NCI-H345 treated with DMSO at 0.1 percent for 48 hours (cell line): Measurements from ENCODE around the gene TBC1D26.
"Not testable (repeated sequence)": the region's sequence is repeated elsewhere in the genome, so short reads cannot be mapped to it uniquely, and the experiment has no call there.

Experiments used
- DNase-seq: peaks from one replicate; lab custom pipeline; 2025; ENCODE audit not compliant: unreplicated experiment; lab: John Stamatoyannopoulos, UW

The TBC1D26 gene

DNA sequence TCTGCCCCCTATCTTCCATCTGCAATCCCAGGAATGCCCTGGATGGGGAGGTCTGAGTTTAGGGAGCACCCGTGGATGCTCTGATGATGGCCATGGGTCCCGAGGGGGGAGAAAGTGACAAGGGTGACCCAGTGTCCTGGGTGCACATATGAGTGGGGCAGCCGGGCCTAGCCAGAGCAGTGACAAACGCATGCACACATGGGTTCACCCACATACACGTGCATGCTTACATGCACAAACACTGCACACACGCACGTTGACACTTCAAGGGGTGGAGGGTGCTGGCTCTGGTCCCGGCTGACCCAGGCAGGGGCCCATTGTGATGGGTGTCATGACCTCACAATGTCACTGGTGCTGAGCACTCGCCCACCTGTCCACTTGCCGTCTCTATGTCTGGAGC lies at the start of gene TBC1D26:
Gene TBC1D26 (plus strand): TSS at position 384 of the 400 bp plus-strand sequence. CDS start 3,066 bp downstream, outside the sequence.
- not testable (repeated sequence) for DNase-seq

DNA sequence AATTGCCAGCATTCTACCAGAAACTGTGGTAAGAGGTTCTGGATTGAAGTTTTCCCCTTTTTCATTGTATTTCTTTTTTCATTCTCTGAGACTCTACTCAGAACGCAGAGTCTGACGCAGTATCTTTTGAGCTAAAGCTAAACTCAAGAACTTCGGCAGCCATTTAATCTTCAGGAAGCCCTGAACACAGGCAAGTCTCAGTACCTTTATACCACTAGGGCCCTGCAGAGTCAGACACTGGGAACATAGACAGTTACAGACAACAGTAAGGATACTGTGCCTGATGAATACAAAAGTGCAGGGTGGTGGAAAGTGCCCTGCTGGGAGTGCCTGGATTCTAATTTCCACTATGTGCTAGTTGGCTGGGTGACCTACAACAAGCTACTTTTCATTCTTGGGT lies 48.9 kb upstream of the TBC1D26 start:
- DNase-seq, result not testable (repeated sequence)

DNA sequence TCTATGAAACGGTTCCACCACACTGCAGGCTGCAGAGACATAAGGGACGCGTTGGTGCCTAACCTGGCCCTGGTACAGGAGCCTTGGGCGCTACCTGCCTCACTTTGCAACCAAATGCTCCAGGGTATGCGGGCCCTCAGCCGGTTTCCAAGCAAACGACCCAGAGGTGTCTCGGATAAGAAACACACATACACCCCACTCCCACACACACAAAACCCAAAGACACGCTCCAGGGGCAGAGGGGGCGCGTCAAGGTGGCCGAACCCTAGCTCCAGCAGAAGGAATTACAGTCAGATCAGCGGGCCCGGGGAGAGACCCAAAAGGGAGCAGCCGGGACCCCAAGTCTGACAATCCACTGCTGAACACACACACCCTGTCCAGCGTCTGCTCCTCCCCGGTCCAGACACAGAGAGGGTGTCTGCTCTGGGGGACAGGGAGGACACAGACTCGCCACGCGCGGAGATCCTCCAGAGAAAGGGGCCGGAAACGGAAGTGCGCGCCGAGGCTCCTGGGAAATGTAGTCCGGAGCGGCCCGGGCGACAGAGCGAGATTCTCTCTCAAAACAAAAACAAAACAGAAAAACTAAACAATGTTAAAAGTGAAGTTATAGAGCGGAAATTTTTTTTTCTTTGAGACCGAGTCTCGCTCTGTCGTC lies 48.1 kb upstream of the TBC1D26 start, which contains the start of gene TRIM16:
Gene TRIM16 (minus strand): TSS at position 488 of the 655 bp plus-strand sequence. CDS start 32,702 bp downstream, outside the sequence.
- peak; percentile 25 for DNase-seq

DNA sequence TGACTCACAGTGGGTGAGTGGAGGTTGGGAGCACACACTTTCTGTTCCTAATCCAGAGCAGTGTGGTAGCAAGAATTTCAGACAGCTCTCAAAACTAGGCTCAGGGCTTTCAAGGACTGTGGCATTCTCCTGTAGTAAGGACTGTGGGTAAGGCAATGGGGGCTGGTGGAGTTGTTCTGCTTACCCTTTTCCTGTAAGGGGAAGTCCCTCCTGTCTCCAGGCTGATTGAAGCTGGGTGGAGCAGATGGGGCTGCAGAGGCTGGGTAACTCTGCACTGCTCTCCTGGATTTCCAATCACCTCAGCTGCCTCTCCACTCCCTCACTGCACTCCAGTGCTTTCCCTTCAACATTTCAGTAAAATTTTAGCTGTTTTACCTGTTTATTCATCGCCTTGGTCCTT lies 44.6 kb upstream of the TBC1D26 start:
- DNase-seq, result not testable (repeated sequence)

DNA sequence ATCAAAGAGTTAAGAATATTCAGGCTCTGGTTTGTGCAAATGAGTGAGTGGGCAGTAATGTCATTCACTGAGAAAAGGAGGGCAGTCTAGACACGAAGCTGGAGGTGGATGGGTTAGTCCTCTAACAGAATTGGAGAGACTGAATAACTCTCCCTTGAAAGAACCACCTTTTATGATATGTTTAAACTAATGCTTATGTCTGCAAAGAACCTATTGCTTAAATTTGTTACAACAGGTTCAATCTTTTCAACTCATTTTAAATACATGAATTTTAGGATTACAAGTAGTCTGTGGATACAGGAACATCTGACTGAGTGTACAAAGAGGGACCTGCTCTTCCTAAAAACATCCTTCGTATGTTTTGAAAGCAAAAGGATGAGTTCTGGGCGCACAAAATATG lies 33.1 kb upstream of the TBC1D26 start:
- DNase-seq, result peak; percentile 0

DNA sequence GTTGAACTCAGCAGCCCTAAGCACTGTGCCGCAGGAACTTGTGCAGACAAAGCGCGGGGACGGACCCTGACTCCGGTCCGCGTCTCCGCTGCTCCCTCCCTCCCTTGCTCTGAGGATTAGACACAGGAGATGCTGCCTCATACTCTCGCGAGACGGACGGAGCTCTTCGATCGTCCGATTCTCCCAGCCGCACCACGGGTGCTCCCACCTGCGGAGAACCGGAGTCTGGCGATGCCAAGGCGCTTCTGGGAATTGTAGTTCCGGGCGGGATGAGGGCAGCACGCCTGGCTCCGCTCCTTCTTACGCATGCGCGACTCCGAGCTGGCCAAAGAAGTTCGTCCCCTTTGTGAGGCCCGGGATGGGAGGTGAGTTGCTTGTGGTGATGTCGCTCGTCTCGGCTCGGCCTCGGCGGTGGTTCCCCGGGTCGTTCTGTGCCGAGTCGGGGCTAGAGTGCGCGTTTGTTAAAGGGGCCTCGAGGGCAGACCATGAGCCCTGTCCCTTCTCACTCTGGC lies 32.6 kb upstream of the TBC1D26 start, which contains the start of gene ZNF286A:
Gene ZNF286A (plus strand): TSS at position 340 of the 512 bp plus-strand sequence. CDS start 578 bp downstream, outside the sequence.
- peak; percentile 75 for DNase-seq

DNA sequence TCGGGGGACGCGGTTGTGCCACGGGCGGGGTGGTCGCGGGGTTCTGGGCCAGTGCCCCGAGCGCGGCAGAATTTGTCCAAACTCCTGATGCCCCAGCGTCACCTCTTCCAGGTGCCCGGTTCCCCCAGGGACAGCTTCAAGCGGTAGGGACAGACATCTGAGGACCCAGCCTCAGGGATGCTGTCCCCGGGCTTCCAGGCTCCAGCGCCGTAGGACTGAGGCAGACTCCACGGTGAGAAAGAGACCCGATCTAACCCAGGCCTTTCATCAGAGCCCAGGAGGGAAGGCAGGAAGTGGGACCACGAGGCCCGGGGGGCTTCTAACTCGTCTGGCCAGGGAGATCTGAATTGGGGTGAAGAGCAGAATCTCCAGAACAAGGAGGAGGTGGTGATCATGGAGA lies 32.1 kb upstream of the TBC1D26 start:
- not testable (repeated sequence) for DNase-seq

DNA sequence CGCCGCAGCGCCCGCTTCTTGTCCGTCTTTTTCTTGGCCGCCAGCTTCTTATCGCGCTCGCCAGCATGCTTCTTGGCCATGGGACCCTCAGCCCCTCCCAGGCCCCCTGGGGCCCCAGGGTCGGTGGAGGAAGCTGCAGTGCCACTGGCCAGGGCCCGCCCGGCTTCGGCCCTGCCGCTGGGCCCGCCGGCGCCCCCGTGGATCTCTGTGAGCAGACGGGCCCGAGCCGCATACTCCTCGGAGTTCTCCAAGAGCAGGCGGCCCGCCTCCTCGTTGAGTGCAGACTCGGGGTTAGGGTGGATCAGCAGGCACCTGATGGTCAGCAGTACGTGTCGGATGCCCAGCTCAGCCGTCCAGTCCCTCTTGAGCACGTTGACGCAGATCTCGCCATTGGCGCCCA lies 27.8 kb upstream of the TBC1D26 start:
- DNase-seq, result not testable (repeated sequence)

DNA sequence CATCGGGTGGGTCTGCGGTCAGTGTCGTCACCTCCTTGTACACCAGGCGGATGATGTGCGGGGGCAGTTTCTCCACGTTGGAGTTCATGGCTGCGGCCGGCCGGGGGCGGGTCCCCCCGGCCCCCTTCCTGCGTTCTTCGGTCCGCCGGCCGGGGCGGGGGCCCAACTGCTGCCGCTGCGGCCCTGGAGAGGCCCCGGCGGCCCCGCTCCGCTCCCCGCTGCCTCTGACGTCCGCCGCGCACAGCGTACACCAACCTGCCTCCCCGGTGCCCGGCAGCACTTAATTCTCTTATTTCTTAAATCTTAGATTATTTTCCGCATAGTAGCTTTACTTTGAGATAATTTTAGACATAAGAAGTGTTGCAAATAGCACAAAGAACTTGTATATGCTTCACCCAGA lies 27.3 kb upstream of the TBC1D26 start:
- not testable (repeated sequence) for DNase-seq

DNA sequence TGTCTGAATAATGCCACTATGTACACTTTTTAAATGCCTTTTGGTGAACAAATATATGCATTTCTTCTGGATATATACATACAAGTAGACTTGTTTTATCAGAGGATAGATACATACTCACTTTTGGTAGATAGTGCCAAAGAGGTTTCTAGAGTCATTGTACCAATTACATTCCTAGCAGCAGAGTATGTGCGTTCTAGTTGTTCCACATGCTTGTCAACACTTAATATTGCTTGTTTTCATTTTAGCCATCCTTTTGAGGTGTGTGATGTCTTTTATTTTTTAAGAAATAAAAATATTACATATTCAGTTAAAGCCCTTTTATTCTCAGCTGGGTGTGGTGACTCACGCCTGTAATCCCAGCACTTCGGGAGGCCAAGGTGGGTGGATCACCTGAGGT lies 23.2 kb upstream of the TBC1D26 start:
- DNase-seq, result not testable (repeated sequence)

DNA sequence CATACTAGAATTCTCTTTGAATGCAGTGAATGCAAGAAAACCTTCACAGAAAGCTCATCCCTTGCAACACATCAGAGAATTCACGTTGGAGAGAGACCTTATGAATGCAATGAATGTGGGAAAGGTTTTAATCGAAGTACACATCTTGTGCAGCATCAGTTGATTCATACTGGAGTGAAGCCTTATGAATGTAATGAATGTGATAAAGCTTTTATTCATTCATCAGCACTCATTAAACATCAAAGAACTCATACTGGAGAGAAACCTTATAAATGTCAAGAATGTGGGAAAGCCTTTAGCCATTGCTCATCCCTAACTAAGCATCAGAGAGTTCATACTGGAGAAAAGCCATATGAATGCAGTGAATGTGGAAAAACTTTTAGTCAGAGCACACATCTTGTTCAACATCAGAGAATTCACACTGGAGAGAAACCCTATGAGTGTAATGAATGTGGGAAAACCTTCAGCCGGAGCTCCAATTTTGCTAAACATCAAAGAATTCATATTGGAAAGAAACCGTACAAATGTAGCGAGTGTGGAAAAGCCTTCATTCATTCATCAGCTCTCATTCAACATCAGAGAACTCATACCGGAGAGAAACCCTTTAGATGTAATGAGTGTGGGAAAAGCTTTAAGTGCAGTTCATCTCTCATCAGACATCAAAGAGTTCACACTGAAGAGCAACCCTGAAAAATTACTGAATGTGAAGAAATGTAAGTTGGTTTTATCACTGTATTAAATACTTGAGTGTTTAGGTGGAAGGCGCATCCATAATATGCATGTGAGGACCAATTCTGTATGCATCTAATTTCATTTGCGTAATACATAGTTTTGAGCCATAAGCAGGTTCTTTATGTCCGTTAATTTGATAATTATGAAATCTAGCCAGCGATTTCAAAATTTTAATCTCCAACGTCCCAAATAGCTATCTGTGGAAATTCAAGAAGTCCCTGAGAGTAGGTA lies 15.2 kb upstream of the TBC1D26 start:
- not testable (repeated sequence) for DNase-seq

DNA sequence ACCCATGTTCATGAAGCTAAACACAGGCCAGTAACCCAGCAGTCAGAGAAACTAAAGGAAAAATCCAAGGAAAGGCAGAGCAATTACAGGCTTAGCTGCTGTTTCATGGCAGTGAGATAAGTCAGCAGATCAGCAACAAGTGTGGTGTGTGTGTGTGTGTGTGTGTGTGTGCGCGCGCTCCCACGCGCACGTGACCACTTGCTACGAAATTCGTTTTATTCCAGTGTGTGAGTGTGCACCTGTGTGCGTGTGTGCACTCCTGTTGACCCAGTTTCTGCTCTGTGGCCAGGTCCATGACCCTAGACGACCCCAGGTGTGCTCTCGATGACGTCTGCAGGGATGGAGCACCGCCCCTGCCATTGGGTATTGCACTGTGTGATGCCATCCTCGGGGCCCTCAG lies 1.5 kb upstream of the TBC1D26 start:
- not testable (repeated sequence) for DNase-seq

DNA sequence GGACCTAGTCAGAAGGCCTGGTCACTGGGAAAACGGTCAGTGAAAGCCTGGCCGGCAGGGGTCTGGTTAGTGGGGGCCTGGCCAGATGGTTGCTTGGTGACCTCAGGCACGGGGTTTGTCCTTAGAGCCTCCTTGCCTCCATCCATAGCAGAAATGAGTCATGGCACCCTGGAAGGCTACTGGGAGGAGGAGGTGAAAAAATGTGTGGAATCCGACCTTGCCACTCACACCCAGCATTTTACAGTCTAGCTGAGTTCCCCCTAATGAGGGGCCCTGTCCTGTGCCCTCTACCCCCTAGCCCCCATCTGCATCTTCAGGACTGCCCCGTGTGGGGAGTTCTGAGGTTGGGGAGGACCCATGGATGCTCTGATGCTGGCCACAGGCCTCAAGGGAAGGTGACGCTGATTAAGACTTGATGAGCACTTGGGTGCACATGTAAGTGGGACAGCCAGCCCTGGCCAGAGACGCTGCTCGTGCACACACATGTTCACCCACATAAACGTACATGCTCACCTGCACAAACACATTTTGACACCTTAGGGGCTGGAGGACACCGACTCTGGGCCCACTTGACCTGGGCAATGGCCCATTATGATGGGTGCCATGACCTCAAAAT lies 1.2 kb downstream of the TBC1D26 start:
- DNase-seq, result not testable (repeated sequence)

DNA sequence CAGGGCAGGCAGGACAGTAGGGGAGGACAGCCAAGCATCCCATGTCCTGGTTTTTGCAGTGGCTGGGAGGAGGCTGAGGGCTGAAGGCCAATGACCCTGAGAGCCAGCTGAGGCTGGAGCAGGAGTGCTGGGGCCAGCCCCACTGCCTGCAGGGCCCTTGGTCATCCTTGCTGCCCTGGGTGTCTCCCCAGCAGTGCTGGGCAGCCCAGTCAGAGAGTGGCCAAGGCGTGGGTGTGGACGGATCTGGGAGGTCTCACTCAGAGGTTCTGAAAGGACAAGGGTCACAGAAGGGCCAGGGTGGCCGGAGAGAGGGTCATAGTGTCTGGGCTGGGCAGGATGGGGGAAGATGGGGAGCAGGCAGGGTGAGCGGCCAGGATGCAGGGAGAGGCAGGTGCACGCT lies 4.5 kb downstream of the TBC1D26 start:
- DNase-seq, result not testable (repeated sequence)

DNA sequence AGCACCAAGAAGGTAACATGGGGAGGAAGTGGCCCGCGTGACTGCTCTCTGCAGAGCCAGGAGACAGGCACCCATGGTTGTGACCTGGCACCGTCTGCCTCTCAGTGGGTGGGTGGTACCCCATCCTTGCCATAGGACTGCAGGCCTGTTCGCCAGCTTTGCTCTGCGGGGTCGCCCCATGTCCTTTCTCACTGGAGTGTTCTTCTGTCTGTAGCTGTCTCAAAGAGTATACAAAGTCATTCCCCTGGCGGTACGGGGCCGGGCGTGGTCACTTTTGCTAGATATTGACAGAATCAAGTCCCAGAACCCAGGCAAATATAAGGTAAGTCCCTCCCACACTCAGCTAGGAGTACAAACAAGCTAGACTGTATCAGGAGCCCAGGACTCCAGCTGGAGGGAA lies 6.0 kb downstream of the TBC1D26 start:
- no peak for DNase-seq

DNA sequence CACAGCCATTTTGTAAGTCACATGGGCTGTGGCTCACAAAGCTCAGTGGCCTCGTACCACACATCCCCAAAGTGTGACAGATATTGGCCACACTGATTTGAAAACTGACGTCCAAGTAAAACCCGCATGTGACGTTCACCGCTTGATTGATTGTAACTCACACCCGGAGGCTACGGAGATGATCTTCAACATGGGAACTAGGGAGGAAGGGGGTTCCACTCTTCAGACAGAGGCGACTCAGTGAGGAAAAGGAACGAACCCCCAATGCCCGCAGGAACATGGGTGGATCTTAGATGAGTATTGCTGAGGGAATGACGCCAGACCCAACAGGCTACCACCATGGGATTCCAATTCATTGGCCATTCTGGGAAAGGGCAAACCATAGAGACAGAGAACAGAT lies 7.2 kb downstream of the TBC1D26 start:
- not testable (repeated sequence) for DNase-seq

DNA sequence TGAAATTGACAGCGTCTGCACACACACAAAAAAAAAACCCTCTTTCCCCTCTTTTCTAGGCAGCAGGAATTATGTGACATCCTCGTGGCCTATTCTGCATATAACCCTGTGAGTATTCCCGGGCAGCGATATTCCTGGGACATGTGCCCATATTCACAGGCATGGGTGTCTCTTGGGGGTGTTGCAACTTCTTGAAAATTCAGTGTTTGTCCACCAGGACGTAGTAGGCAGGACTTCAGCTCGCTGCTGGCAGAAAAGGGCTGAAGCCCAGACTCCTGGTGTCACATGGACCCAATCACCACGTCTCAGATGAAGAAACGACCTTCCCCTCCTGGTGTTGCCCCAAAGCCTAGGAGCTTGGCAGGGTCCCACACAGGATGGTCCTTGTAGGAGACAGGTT lies 8.0 kb downstream of the TBC1D26 start:
- DNase-seq, result not testable (repeated sequence)

DNA sequence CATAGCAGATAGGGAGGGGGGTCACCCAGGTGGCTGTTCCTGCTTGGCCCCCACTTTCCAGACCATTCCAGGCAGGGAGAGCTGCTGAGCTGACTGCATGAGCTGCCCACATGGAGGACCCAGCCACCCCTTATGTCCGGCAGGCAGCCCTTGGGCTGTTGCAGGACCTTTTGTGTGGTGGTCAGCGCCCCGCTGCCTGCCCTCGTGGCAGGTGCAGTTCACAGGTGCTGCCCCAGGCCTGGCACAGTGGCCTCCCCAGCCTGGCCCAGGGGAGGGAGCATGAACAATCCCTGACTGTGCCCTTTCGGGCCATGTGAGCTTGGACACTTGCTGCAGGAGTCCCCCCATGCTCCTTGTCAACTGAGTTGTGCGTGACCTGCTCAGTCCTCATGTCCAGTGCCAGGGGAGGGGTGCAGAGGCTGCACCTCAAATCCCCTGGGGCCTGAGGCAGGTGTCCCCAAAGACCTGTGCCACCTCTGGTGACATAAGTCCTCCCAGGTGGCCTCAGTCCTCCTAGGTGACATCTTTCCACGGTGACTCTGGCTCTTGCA lies 8.6 kb downstream of the TBC1D26 start:
- DNase-seq, result no peak

DNA sequence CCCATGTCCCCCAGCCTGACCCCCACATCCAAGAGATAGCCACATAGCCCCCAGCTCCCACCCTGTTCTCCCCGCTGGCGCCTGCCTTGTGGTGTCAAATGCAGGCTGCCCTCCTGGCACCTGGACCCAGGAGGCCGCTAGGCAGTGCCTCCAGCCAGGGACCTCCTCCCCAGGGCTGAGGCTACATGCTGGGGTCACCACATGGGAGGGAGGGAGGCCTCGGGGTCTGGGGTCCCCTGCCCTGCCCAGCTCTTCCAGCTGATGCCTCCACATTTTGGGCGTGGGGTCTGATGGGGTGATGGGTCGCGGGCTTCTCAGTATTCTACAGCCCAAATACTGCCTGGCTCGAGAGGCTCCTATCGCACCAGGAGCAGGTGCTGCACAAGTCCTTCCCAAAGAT lies 9.5 kb downstream of the TBC1D26 start:
- DNase-seq, result no peak

DNA sequence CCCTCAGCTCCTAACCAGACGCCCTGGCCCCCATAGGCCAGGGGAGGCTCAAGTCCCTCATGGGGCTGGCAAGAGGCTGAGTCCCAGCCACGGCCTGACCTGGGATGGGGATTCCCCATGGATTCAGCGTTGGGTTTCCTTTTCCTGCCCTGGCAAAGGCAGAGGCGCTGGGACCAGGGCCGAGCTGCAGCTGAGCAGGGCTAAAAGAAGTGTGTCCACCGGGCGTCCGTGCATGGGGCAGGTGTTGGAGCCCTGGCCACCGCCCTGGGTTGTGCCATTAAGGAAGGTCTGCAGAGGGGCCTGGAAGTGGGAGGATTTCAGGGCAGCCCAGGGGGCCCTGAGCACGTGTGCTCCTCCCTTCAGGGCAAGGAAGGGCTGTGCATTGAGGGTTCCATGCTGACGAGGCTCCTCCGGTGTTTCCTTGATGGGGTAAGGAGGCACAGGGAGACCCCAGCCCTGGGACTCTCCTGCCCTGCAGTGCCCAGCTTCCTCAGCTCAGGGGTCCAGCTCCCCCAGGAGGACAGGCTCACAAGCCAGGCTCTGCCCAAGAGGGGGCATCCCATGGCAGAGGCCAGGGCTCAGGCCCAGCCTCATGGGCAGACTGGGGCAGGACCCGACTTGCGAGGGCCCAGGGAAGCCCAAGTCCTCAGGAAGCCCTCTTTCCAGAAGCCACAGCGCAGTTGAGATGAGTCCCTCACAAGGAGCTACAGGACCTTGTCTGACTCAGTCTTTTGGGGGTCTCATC lies 10.1 kb downstream of the TBC1D26 start:
- DNase-seq, result no peak
